Measurements from ENCODE around the gene MLLT3.

GRCh38 chr9:20297646-20298084 is 324.6 kb downstream of the MLLT3 start:
- no peak for TF ChIP-seq CTCF (IDR thresholded peaks at IDR 0.05; ENCODE audit: extremely low read depth in 1 of 2, insufficient read depth in 1 of 2, low read depth in 1 of 2, low read length in 2 of 2)
- no peak for TF ChIP-seq EZH2 (IDR thresholded peaks at IDR 0.05; ENCODE audit: borderline replicate concordance, low read depth, low read length, severe bottlenecking)
- TF ChIP-seq GATA2 (IDR thresholded peaks at IDR 0.05; ENCODE audit: insufficient read depth, insufficient read length, low read depth, low read length) = no peak
- no peak for TF ChIP-seq POLR2AphosphoS5 (IDR thresholded peaks at IDR 0.05; ENCODE audit: insufficient read depth, low read depth, low read length)

All from endothelial cell of umbilical vein (primary cell).